T-helper 2 cell (primary cell): ENCODE data around the gene MPZL2.

Source experiments
- DNase-seq, 5 experiments: peaks; one replicate each; pipeline versions ENCODE4 v3.0.0 to v3.0.0-alpha.2; 2012 to 2022

Gene MPZL2

GRCh38 chr11:118217575-118217974 is 46.5 kb downstream of the MPZL2 start:
- DNase-seq = peak in 1 of 5 experiments; percentile 83

- DNase-seq = peak in 3 of 5 experiments; percentile 35 to 80 (median 46)
These were observed 47.2 kb downstream of the MPZL2 start for GRCh38 chr11:118216621-118217481.

GRCh38 chr11:118215765-118216164 is 48.3 kb downstream of the MPZL2 start:
- DNase-seq = no peak

- DNase-seq = peak in 1 of 5 experiments; percentile 80
These were observed 48.8 kb downstream of the MPZL2 start for GRCh38 chr11:118215262-118215661.

GRCh38 chr11:118214210-118214914 is 49.7 kb downstream of the MPZL2 start:
- no peak for DNase-seq

GRCh38 chr11:118213781-118214180 is 50.3 kb downstream of the MPZL2 start:
- no peak for DNase-seq

- no peak for DNase-seq
These were observed 50.9 kb downstream of the MPZL2 start for GRCh38 chr11:118213201-118213600.

GRCh38 chr11:118212781-118213191 is 51.3 kb downstream of the MPZL2 start:
- no peak for DNase-seq

GRCh38 chr11:118212131-118212725 is 51.9 kb downstream of the MPZL2 start:
- no peak for DNase-seq

- no peak for DNase-seq
These were observed 53.1 kb downstream of the MPZL2 start for GRCh38 chr11:118211006-118211405.

- DNase-seq = no peak
These were observed 53.8 kb downstream of the MPZL2 start for GRCh38 chr11:118210323-118210722.

GRCh38 chr11:118209033-118209432 is 55.1 kb downstream of the MPZL2 start:
- DNase-seq = no peak

- DNase-seq = peak in 1 of 5 experiments; percentile 53
These were observed 57.0 kb downstream of the MPZL2 start for GRCh38 chr11:118207079-118207478.

- DNase-seq = no peak
These were observed 57.6 kb downstream of the MPZL2 start for GRCh38 chr11:118206391-118207031.

GRCh38 chr11:118205606-118206378 is 58.3 kb downstream of the MPZL2 start:
- DNase-seq = no peak
